ENCODE measurements around the gene BANF2. TPM values are rescaled to one million over a fixed set of nuclear protein-coding genes. Genes with fewer than 3 reads are reported as not detected.

Gene BANF2
- total and polyA plus RNA-seq, 2 donors = 0.14 to 0.25 TPM

GRCh38 chr20:17679941-17680835, 19.6 kb upstream of the BANF2 start:
- H3K36me3 ChIP-seq (ENCODE audit: control insufficient read depth in 2 of 2, insufficient read depth in 2 of 2, low read length in 1 of 2) = peaks cover 0 to 2% of the 10 kb centered on the region in 2 donors
- peaks cover 7 to 19% of the 10 kb centered on the region in 2 donors for H3K4me1 ChIP-seq (ENCODE audit: control insufficient read depth in 2 of 2, insufficient read depth in 2 of 2, low read length in 2 of 2)
- 68% methylated on average over 27 of the region's 27 CpGs for WGBS
- peak overlapping the region; percentile 53 to 62 for H3K27ac ChIP-seq (ENCODE audit: low read depth in 1 of 2, low read length in 1 of 2)
- peak overlapping the region; percentile 44 to 76 for H3K4me3 ChIP-seq (ENCODE audit: low read length in 2 of 2)
- peak in 3 of 9 donors; percentile 16 to 48 (median 24) for DNase-seq (ENCODE audit: low read depth in 6 of 9, low spot score in 9 of 9)
- peaks cover 0 to 22% of the 10 kb centered on the region in 2 donors for H3K27me3 ChIP-seq (ENCODE audit: control insufficient read depth in 2 of 2, insufficient read depth in 1 of 2, low read length in 1 of 2)
- peaks cover 0 to 1% of the 10 kb centered on the region in 2 donors for H3K9me3 ChIP-seq (ENCODE audit: control insufficient read depth in 2 of 2, insufficient read depth in 1 of 2, low read length in 1 of 2)

DNA sequence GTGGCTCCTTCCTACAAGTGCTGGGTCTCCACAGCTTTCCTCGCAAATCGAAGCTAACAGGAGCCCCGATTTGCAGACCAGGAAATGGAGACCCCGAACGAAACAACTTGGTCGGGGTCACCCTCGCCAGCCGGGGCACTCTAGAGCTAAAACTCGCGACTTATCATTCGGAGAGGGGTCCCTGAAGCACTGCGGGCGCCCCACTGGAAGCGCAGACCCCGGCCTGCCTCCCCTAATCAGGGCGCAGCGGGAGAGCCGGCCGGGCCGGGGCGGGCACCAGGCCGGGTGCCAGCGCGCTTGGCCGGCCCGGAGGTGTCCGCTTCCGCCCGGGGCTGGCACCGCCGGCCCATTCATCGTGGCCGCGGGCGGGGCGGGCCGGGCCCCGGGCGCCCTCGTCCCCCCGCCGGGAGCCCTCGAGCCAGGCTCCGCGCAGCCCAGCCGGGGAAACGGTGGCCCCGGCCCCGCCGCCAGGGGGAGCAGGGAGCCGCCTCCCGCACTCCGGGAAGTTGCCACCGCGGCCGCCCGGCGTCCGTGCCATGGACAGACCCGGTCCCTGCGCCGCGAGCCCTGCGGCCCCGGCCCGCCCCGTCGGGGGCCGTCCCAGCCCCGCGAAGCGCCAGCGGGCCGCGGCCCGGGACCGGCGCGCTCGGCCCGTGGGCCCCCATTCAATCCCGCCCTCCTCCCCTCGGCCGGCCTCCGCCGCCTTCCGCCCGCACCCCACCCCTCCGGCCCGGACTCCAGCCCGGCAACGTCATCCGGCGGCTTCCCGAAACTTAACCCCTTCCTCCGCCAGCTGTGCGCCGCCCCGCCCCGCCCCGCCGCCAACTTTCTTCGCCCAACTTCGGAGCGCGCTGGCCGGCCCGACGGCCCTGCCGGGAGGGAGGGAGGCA, 18.7 kb upstream of the BANF2 start:
- H3K4me3 ChIP-seq (ENCODE audit: low read length in 2 of 2) = peak overlapping the region; percentile 44 to 76
- peak overlapping the region; percentile 53 to 83 for H3K27ac ChIP-seq (ENCODE audit: low read depth in 1 of 2, low read length in 1 of 2)
- peaks cover 0 to 2% of the 10 kb centered on the region in 2 donors for H3K36me3 ChIP-seq (ENCODE audit: control insufficient read depth in 2 of 2, insufficient read depth in 2 of 2, low read length in 1 of 2)
- H3K9me3 ChIP-seq (ENCODE audit: control insufficient read depth in 2 of 2, insufficient read depth in 1 of 2, low read length in 1 of 2) = peaks cover 0 to 1% of the 10 kb centered on the region in 2 donors
- 2% methylated on average over 110 of the region's 110 CpGs for WGBS
- peaks cover 0 to 26% of the 10 kb centered on the region in 2 donors for H3K27me3 ChIP-seq (ENCODE audit: control insufficient read depth in 2 of 2, insufficient read depth in 1 of 2, low read length in 1 of 2)
- H3K4me1 ChIP-seq (ENCODE audit: control insufficient read depth in 2 of 2, insufficient read depth in 2 of 2, low read length in 2 of 2) = peaks cover 7 to 19% of the 10 kb centered on the region in 2 donors
- peak in 8 of 9 donors; percentile 25 to 76 (median 52) for DNase-seq (ENCODE audit: low read depth in 6 of 9, low spot score in 9 of 9)

GRCh38 chr20:17681726-17682102, 18.1 kb upstream of the BANF2 start:
- peaks cover 7 to 19% of the 10 kb centered on the region in 2 donors for H3K4me1 ChIP-seq (ENCODE audit: control insufficient read depth in 2 of 2, insufficient read depth in 2 of 2, low read length in 2 of 2)
- peak overlapping the region; percentile 56 to 76 for H3K4me3 ChIP-seq (ENCODE audit: low read length in 2 of 2)
- 1% methylated on average over 65 of the region's 65 CpGs for WGBS
- DNase-seq (ENCODE audit: low read depth in 6 of 9, low spot score in 9 of 9) = no peak
- peak overlapping the region; percentile 68 to 83 for H3K27ac ChIP-seq (ENCODE audit: low read depth in 1 of 2, low read length in 1 of 2)
- peaks cover 0 to 1% of the 10 kb centered on the region in 2 donors for H3K9me3 ChIP-seq (ENCODE audit: control insufficient read depth in 2 of 2, insufficient read depth in 1 of 2, low read length in 1 of 2)
- H3K36me3 ChIP-seq (ENCODE audit: control insufficient read depth in 2 of 2, insufficient read depth in 2 of 2, low read length in 1 of 2) = peaks cover 0 to 2% of the 10 kb centered on the region in 2 donors
- peaks cover 0 to 31% of the 10 kb centered on the region in 2 donors for H3K27me3 ChIP-seq (ENCODE audit: control insufficient read depth in 2 of 2, insufficient read depth in 1 of 2, low read length in 1 of 2)

- DNase-seq (ENCODE audit: low read depth in 6 of 9, low spot score in 9 of 9) = peak; percentile 76 to 97 (median 90)
- Histone ChIP-seq H3K9me3 (ENCODE audit: control insufficient read depth in 2 of 2, insufficient read depth in 1 of 2, low read length in 1 of 2) (peaks cover 0 to 1% of the 10 kb centered on the region in 2 donors), H3K27ac (ENCODE audit: low read depth in 1 of 2, low read length in 1 of 2) (peak within 1 kb of the TSS; percentile 68 to 83), H3K4me1 (ENCODE audit: control insufficient read depth in 2 of 2, insufficient read depth in 2 of 2, low read length in 2 of 2) (peaks cover 7 to 19% of the 10 kb centered on the region in 2 donors), H3K4me3 (ENCODE audit: low read length in 2 of 2) (peak within 1 kb of the TSS; percentile 56 to 76), H3K27me3 (ENCODE audit: control insufficient read depth in 2 of 2, insufficient read depth in 1 of 2, low read length in 1 of 2) (peaks cover 0 to 32% of the 10 kb centered on the region in 2 donors), H3K36me3 (ENCODE audit: control insufficient read depth in 2 of 2, insufficient read depth in 2 of 2, low read length in 1 of 2) (peaks cover 0 to 2% of the 10 kb centered on the region in 2 donors)
- under 1% methylated on average over 79 of the region's 79 CpGs for WGBS
Observed at GRCh38 chr20:17682103-17682888, 17.5 kb upstream of the BANF2 start, which contains the start of gene RRBP1. Gene RRBP1 (minus strand): TSS chr20:17682242. CDS start chr20:17660507, 21,735 bp downstream.

DNA sequence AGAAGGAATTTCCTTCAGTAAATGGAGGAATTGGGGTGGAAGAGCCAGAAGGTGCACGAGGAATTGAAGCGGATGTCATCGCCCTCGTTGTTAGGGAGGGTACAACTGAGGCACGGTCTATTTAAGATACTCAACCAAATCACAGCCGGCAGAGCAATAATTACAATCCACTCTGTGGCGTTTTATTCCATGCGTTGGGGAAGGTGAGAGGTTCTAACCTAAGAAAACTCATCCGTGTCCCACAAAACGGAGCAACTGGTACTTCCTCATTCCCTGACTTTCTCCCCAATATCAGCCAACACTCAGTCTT, 16.9 kb upstream of the BANF2 start:
- H3K27me3 ChIP-seq (ENCODE audit: control insufficient read depth in 2 of 2, insufficient read depth in 1 of 2, low read length in 1 of 2) = peaks cover 0 to 36% of the 10 kb centered on the region in 2 donors
- no peak overlapping the region for H3K27ac ChIP-seq (ENCODE audit: low read depth in 1 of 2, low read length in 1 of 2)
- peak overlapping the region; percentile 56 to 76 for H3K4me3 ChIP-seq (ENCODE audit: low read length in 2 of 2)
- 15% methylated on average over 10 of the region's 10 CpGs for WGBS
- no peak for DNase-seq (ENCODE audit: low read depth in 6 of 9, low spot score in 9 of 9)
- peaks cover 7 to 19% of the 10 kb centered on the region in 2 donors for H3K4me1 ChIP-seq (ENCODE audit: control insufficient read depth in 2 of 2, insufficient read depth in 2 of 2, low read length in 2 of 2)
- H3K9me3 ChIP-seq (ENCODE audit: control insufficient read depth in 2 of 2, insufficient read depth in 1 of 2, low read length in 1 of 2) = peaks cover 0 to 1% of the 10 kb centered on the region in 2 donors
- H3K36me3 ChIP-seq (ENCODE audit: control insufficient read depth in 2 of 2, insufficient read depth in 2 of 2, low read length in 1 of 2) = peaks cover 0 to 2% of the 10 kb centered on the region in 2 donors

- Histone ChIP-seq H3K4me1 (ENCODE audit: control insufficient read depth in 2 of 2, insufficient read depth in 2 of 2, low read length in 2 of 2) (peaks cover 7 to 19% of the 10 kb centered on the region in 2 donors), H3K27ac (ENCODE audit: low read depth in 1 of 2, low read length in 1 of 2) (no peak overlapping the region), H3K4me3 (ENCODE audit: low read length in 2 of 2) (peak overlapping the region in 1 of 2 donors; percentile 56), H3K27me3 (ENCODE audit: control insufficient read depth in 2 of 2, insufficient read depth in 1 of 2, low read length in 1 of 2) (peaks cover 0 to 37% of the 10 kb centered on the region in 2 donors), H3K9me3 (ENCODE audit: control insufficient read depth in 2 of 2, insufficient read depth in 1 of 2, low read length in 1 of 2) (peaks cover 0 to 1% of the 10 kb centered on the region in 2 donors), H3K36me3 (ENCODE audit: control insufficient read depth in 2 of 2, insufficient read depth in 2 of 2, low read length in 1 of 2) (peaks cover 0 to 2% of the 10 kb centered on the region in 2 donors)
- WGBS = 91% methylated on average over 10 of the region's 10 CpGs
- DNase-seq (ENCODE audit: low read depth in 6 of 9, low spot score in 9 of 9) = no peak
Observed at GRCh38 chr20:17683218-17684076, 16.3 kb upstream of the BANF2 start.

GRCh38 chr20:17684077-17684888, 15.5 kb upstream of the BANF2 start:
- Histone ChIP-seq H3K36me3 (ENCODE audit: control insufficient read depth in 2 of 2, insufficient read depth in 2 of 2, low read length in 1 of 2) (no peaks in the 10 kb centered on the region), H3K27me3 (ENCODE audit: control insufficient read depth in 2 of 2, insufficient read depth in 1 of 2, low read length in 1 of 2) (peaks cover 0 to 40% of the 10 kb centered on the region in 2 donors), H3K4me3 (ENCODE audit: low read length in 2 of 2) (no peak overlapping the region), H3K4me1 (ENCODE audit: control insufficient read depth in 2 of 2, insufficient read depth in 2 of 2, low read length in 2 of 2) (peaks cover 7 to 19% of the 10 kb centered on the region in 2 donors), H3K27ac (ENCODE audit: low read depth in 1 of 2, low read length in 1 of 2) (no peak overlapping the region), H3K9me3 (ENCODE audit: control insufficient read depth in 2 of 2, insufficient read depth in 1 of 2, low read length in 1 of 2) (peaks cover 0 to 1% of the 10 kb centered on the region in 2 donors)
- DNase-seq (ENCODE audit: low read depth in 6 of 9, low spot score in 9 of 9) = no peak
- WGBS = 96% methylated on average over 13 of the region's 13 CpGs

All from thymus (tissue), 11 donors.